Activated T-cell treated with anti-CD3 and anti-CD28 coated beads for 24 hours (primary cell): ENCODE measurements around the gene FOXP1.

ENCODE experiments used
- DNase-seq: peaks from one replicate; pipeline ENCODE4 v3.0.0-alpha.2; 2020; ENCODE audit warnings: low read depth

The FOXP1 gene

GRCh38 chr3:71264840-71265239, 318.7 kb downstream of the FOXP1 start:
- no peak for DNase-seq

DNA sequence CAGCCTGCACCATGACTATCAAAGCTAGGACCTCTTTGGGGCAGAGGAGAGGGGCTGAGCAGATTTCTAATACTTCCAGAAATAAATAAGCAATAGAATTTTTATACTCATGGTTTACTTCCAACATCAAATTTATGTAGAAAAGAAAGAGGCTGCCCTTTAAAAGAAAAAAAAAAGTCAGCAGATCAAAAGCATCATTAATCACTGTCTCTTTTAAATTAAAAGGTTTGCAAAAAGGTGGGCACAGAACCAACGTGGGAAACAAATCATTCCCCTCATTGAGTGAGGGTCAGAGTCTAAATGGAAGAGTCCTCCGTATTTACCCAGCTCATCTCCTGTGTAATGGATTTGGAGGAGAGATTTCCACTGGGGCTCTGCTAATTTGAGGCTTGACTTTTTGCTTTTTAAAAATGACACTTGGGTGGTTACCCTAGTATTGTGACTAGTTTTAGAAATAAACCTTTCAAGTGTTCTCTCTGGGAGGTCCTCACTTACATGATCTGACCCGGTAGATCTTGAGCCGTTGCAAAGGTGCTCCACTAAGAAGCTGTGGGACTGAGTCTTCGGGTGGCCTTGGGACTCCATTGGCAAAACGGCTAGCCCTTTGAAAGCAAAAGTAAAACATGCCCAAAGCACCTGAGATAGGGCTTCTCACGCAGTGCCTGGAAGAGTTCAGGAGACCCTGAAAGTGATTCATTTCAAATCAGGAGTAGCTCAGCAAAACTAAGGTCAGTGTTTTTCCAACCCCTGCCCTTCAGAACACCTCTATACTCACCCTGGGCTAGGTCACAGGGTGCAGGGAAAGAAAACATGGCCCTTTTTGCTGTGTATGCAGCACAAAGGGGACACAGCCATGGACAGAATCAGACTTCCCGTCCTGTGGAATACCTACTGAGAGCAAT, 320.9 kb downstream of the FOXP1 start:
- no peak for DNase-seq

- DNase-seq: no peak
These were observed 322.7 kb downstream of the FOXP1 start for GRCh38 chr3:71260782-71261181.

- no peak for DNase-seq
These were observed 325.0 kb downstream of the FOXP1 start for GRCh38 chr3:71258526-71258925.

DNA sequence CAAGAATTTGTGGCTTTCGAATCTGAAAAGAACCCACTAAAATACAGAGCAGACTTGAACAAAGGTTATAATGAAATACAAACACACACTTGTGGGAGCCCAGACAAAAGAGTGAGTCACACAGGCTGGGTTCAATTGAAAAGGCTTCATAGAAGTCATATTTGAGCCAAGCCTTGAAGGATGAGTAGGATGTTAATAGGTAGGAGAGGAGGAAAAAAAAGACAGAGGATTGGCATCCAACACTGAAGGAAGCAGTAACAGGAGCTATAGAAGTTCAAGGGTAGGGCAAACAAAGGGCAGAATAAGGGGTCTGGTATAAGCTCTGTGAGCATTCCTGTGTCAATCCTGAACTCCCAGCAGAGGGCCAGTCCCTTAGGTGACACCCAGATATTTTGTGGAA, 325.4 kb downstream of the FOXP1 start:
- no peak for DNase-seq

DNA sequence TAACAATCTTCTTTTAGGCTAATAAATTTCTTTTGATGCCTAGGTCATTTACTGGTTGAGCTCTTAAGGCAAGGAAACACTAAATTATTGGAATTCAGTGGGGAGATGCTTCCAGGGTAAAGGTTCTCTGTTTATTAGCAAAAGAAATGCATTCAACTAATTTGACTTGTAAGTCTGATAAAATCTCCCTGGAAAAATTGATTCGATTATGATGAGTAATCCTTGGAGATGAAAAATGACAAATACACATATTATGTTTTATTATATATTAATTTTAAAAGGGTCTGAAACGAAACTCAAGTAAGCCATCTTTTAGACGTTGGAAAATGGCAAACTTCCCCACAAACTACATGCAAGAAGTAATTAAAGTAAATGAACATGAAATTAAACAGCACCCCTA, 328.0 kb downstream of the FOXP1 start:
- DNase-seq: no peak

DNA sequence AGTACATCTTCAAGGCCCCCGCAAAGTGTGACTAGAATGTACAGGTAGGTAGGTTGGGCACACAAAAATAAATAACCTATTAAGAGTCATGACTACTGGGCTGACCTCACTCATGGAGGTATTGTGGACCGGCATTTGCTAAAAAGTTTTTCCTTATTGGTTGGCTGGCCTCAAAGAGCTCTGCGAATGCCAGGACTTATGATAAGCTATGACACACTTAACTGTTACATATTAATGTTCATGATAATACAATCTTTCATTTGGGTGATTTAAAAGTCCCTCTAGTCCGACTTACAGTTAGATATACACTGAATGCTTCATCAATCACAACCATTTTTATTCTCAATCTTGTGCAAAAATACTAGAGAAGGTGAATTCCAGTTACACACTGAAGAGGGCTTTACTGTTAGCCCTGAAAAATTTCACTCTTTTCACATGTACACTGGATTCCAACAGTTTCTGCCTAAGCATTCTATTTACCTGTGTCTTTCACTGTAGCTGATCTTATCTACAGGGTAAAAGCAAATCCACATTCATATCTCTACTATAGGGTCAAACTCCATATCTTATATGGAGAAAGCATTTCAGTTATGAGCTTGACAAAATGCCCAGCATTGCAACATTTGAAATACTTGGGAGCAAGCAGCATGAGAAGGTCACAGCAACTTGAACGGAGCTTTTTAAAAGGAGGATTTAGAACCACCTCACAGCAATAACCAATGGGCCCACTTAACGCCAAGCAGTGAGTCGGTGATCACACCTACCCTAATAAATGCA, 329.1 kb downstream of the FOXP1 start:
- no peak for DNase-seq

DNA sequence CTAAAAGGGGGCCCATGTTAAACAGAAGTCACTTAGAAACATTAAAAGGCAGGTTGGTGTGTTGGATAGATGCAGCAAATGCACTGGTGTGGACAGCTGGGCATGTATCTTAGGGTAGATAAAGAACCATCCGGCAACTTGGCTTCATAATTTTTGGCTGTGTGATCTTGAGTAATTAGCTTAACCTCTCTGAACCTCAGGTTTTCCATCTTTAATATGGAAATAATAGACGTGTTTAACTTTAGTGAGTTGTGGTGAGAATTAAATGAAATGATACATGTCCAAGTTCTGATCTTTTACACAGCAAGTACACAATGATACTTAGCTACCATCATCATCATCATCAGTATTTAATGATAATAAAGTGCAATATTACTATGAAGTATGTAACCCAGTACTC, 330.4 kb downstream of the FOXP1 start:
- DNase-seq: no peak

- DNase-seq: no peak
These were observed 331.1 kb downstream of the FOXP1 start for GRCh38 chr3:71252466-71252865.

- no peak for DNase-seq
These were observed 332.3 kb downstream of the FOXP1 start for GRCh38 chr3:71251156-71251775.

- no peak for DNase-seq
These were observed 333.5 kb downstream of the FOXP1 start for GRCh38 chr3:71250026-71250425.

DNA sequence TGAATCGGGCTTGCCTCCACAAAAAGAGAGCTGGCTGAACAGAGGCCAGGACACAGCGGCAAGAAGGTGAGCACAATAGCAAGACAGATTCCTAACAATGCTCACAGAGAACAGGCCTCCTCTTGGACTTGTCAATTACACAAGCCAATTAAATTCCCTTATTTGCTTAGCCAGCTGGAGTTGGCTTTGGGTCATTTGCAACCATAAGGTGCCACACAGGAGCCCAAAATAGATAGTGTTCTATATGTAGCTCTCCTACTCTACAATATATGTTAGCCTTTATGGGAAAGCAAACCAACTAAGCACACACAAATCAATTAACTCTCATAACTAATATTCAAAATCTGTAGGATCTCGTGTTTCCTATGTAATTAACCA, 335.6 kb downstream of the FOXP1 start:
- DNase-seq: no peak

GRCh38 chr3:71247221-71247957, 336.1 kb downstream of the FOXP1 start:
- no peak for DNase-seq

DNA sequence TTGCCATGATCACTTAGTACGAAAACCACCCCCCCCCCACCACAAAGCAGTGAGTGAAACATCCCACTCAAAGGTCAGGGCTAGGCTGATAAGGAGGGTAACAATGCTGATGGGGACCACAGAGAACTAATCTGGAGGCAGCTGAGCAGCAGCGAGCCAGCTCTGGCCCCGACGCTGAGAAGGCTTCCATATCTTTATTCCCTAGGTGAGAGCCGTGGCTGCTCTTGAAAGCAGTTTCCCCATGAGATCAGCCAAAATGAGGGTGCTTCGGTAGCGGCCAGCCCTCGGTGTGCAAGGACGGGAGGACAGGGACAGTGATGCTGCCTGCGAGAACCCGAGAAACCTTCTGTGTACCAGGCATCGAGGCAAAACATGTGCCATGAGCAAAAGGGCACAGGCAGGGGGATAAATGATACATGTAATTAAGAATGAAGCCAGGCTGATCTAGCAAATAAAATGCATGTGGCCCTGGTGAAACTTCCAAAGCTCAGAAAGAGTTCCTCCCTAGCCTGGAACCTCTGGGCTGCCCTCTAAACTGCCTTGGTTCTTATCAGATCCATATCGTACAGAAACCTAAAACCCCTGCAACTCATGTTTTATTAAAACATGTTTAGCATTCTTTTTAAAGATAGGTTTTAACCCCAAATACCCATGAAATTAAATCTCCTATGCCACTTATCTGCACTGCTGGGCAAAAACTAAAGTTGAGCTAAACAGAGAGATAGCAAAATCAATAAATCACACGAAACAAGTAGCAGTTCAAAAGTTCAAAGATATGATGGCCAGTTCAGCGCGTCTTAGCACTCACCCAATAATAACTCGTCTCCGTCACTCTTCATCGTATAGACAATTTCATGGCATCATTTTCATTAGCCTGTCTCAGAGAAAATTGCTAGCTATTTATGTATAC, 337.3 kb downstream of the FOXP1 start:
- no peak for DNase-seq

DNA sequence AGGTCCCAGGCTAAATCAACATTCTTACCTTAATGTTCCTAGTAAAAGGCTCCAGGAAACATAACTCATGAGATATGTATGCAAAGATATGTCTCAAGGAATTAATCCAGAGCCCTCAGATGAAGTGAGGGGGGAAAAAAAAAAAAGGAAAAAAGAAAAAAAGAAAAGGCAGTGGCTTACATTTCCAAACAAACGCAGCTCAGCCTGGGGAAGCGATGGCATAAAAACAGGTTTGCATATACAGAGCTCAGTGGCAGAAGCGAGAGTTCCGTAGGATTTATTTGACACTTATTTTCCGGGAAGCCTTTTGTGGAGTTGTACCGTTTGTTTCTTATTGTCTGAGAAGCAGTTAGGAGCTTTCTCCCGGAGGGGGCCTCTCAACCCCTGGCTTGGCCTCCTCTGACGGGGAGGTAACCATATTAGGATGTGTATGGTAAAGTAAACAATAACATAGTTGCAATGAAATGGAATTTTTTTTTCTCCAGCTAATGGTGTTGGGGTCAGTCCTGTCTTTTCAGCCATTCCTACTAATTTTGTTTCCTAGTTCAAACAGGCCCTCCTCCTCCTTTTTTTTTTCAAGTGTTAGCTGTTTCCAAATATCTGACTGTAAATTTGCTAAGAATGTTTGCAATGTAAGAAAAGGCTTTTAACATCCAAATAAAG, 338.6 kb downstream of the FOXP1 start:
- DNase-seq: no peak

DNA sequence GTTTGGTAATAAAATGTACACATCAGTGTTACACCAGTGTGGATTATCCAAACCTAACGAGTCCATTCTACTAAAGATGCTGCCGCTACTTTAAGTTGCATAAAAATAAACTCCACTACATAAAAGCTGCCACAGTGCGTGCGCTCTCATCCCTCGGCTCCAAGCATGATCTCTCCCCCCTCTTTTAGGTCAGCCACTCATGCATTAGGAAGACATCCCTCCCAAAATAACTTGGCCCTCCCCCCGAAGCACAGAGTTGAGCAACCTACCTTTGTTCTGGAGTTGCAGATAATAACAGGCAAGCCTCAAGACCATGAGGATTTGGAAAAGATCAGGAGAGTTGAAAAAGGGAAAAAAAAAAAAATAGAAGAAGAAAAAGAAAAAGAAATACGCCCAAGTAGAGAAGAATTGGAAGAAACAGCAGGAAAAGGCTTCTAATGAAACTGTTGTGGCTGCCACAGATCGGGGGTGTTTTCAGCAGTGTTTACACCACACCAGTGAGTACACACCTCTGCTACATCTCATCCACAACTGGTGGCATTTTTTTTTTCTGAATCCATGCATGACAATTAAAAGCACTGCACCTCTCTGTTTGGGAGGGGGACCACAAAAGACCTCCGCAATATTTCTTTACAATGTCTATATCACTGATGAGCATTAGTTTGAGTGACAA, 339.2 kb downstream of the FOXP1 start:
- DNase-seq: no peak

DNA sequence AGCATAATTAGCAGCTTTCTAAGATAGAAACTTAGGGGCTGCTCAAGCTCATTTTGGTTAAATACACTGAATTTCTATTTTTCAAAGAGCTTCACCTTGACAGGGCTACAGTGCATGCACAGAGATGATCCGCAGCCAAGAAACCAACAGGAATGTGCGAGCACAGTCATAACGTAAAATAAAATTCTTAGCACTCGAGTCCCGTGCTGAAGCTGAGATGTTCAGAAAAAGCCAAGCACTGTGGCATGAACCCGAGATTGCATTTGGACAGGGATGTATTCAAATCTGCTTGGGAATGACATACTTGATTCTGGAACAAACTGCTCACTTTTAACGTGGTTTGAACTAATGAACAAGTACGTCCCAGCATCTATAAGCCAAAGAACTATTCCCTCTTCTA, 340.3 kb downstream of the FOXP1 start:
- DNase-seq: no peak

GRCh38 chr3:71241981-71242560, 341.5 kb downstream of the FOXP1 start:
- DNase-seq: no peak

- no peak for DNase-seq
These were observed 342.2 kb downstream of the FOXP1 start for GRCh38 chr3:71241246-71241901.
